ENCODE results near the gene DPYD. TPM values are rescaled to one million over a fixed set of nuclear protein-coding genes. Genes with fewer than 3 reads are reported as not detected.

Gene DPYD
- total and polyA plus RNA-seq, 4 donors: 17.7 to 99.3 (median 74.4) TPM

DNA sequence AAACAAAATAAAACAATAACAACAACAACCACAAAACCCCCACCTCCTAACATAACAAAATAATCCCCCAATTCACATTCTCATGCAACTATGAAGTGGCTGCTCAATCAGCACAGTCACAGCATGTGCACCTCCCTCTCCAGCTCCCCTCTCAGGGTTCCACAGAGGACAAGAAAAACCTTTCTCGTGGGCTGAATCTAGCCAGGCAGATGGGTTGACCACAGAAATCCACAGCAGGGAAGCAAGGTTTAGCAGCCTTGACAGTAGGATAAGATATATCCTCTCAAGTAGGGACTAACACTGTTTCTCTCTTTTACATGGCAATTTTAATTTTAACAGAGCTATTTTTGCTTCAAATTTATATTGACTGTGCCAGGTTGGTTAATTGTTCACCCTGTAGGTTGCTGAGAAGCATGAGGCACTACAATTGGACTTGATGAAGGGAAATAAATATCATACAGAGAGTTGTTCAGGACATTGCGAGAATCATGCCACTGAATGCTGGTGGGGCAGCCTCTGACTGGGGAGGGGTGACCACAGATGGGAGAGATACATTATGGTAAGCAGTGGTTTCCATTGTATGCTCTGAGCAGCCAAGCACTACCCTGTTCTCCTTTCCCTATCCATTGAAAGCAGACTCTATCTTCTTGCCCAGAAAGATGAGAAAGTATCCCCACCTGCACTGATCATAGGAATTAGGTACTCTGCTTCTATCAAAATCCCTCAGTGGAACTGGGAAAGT, 535.1 kb downstream of the DPYD start:
- WGBS, 2 donors: 92 to 93% methylated on average over 2 of the region's 2 CpGs
- H3K27ac ChIP-seq (ENCODE audit: low read depth in 1 of 2, low read length in 1 of 2): no peak overlapping the region
- TF ChIP-seq, protein P1, sequence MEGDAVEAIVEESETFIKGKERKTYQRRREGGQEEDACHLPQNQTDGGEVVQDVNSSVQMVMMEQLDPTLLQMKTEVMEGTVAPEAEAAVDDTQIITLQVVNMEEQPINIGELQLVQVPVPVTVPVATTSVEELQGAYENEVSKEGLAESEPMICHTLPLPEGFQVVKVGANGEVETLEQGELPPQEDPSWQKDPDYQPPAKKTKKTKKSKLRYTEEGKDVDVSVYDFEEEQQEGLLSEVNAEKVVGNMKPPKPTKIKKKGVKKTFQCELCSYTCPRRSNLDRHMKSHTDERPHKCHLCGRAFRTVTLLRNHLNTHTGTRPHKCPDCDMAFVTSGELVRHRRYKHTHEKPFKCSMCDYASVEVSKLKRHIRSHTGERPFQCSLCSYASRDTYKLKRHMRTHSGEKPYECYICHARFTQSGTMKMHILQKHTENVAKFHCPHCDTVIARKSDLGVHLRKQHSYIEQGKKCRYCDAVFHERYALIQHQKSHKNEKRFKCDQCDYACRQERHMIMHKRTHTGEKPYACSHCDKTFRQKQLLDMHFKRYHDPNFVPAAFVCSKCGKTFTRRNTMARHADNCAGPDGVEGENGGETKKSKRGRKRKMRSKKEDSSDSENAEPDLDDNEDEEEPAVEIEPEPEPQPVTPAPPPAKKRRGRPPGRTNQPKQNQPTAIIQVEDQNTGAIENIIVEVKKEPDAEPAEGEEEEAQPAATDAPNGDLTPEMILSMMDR (IDR thresholded peaks at IDR 0.05; ENCODE audit: control extremely low read depth, extremely low read depth): no peak
- H3K9ac ChIP-seq (ENCODE audit: insufficient read depth in 1 of 2, low read length in 2 of 2): no peak overlapping the region
- H3K4me3 ChIP-seq: no peak overlapping the region
- DNase-seq (no peak), ATAC-seq (ENCODE audit: insufficient read depth, low FRiP score) (no peak)
- no peaks in the 10 kb centered on the region for H3K4me1 ChIP-seq (ENCODE audit: control insufficient read depth in 5 of 5, insufficient read depth in 5 of 5, low read length in 5 of 5)
- H3K9me3 ChIP-seq (ENCODE audit: control insufficient read depth in 4 of 4, insufficient read depth in 3 of 4, low read length in 3 of 4): no peaks in the 10 kb centered on the region
- no peaks in the 10 kb centered on the region for H3K27me3 ChIP-seq (ENCODE audit: control insufficient read depth in 3 of 3, insufficient read depth in 3 of 3, low read length in 2 of 3)
- H3K36me3 ChIP-seq (ENCODE audit: control insufficient read depth in 4 of 4, insufficient read depth in 4 of 4, low read length in 4 of 4): peaks cover 0 to 1% (median 0%) of the 10 kb centered on the region in 4 donors

DNA sequence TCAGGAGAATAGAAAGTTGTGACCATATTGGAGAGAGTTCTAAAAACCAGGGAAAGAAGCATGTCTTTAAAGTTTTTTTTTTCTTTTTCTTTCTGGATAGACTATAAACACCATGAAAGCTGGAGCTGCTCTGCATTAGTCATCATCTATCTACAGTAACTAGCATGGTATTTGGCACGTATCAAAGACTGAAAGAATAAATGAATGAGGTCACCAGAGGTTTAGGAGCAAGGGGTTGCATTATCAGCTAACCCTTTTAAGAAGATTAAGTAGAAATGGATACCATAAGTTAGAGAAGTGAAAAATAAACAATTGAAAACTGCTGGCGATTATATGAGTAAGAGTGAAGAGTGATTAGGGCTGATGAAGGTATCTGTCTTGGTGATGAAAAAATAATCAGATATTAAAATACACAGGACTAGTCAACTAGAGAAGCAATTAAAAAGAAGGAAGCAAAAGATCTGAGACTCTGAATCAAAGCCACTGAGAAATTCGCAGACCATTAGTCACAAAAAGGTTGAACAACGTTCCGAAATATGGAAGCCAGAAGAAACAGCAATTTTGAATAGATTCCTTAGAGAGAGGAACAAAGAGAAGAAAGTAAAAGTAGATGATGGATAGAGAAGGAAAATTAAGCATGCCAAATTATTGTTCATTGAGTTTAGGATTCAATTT, 536.4 kb downstream of the DPYD start:
- TF ChIP-seq, protein P1 (IDR thresholded peaks at IDR 0.05; ENCODE audit: control extremely low read depth, extremely low read depth): no peak
- no peaks in the 10 kb centered on the region for H3K27me3 ChIP-seq (ENCODE audit: control insufficient read depth in 3 of 3, insufficient read depth in 3 of 3, low read length in 2 of 3)
- DNase-seq: no peak
- H3K27ac ChIP-seq (ENCODE audit: low read depth in 1 of 2, low read length in 1 of 2): no peak overlapping the region
- WGBS, 2 donors: 79 to 86% methylated on average over 5 of the region's 5 CpGs
- no peaks in the 10 kb centered on the region for H3K4me1 ChIP-seq (ENCODE audit: control insufficient read depth in 5 of 5, insufficient read depth in 5 of 5, low read length in 5 of 5)
- H3K9me3 ChIP-seq (ENCODE audit: control insufficient read depth in 4 of 4, insufficient read depth in 3 of 4, low read length in 3 of 4): no peaks in the 10 kb centered on the region
- peaks cover 0 to 1% (median 0%) of the 10 kb centered on the region in 4 donors for H3K36me3 ChIP-seq (ENCODE audit: control insufficient read depth in 4 of 4, insufficient read depth in 4 of 4, low read length in 4 of 4)
- no peak overlapping the region for H3K9ac ChIP-seq (ENCODE audit: insufficient read depth in 1 of 2, low read length in 2 of 2)
- H3K4me3 ChIP-seq: no peak overlapping the region
- peak; percentile 27 for ATAC-seq (ENCODE audit: insufficient read depth, low FRiP score)

DNA sequence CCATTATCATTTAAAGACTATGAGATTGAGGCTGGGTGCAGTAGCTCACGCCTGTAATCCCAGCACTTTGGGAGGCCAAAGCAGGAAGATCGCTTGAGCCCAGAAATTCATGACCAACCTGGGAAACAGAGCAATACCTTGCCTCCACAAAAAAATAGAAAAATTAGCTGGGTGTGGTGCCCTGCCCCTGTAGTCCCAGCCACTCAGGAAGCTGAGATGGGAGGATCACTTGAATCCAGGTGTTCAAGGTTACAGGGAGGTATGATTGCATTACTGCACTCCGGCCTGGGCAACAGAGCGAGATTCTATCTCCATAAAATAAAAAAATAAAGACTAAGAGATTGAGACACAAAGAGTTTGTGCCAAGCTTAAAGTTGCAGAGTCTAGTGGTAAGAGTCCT, 537.0 kb downstream of the DPYD start:
- H3K27ac ChIP-seq (ENCODE audit: low read depth in 1 of 2, low read length in 1 of 2): no peak overlapping the region
- WGBS, 2 donors: 91 to 97% methylated on average over 4 of the region's 4 CpGs
- no peaks in the 10 kb centered on the region for H3K9me3 ChIP-seq (ENCODE audit: control insufficient read depth in 4 of 4, insufficient read depth in 3 of 4, low read length in 3 of 4)
- DNase-seq (no peak), ATAC-seq (ENCODE audit: insufficient read depth, low FRiP score) (no peak)
- H3K27me3 ChIP-seq (ENCODE audit: control insufficient read depth in 3 of 3, insufficient read depth in 3 of 3, low read length in 2 of 3): no peaks in the 10 kb centered on the region
- peaks cover 0 to 1% (median 0%) of the 10 kb centered on the region in 4 donors for H3K36me3 ChIP-seq (ENCODE audit: control insufficient read depth in 4 of 4, insufficient read depth in 4 of 4, low read length in 4 of 4)
- no peaks in the 10 kb centered on the region for H3K4me1 ChIP-seq (ENCODE audit: control insufficient read depth in 5 of 5, insufficient read depth in 5 of 5, low read length in 5 of 5)
- H3K4me3 ChIP-seq: no peak overlapping the region
- no peak overlapping the region for H3K9ac ChIP-seq (ENCODE audit: insufficient read depth in 1 of 2, low read length in 2 of 2)
- TF ChIP-seq, protein P1 (IDR thresholded peaks at IDR 0.05; ENCODE audit: control extremely low read depth, extremely low read depth): no peak

Measured in lung (tissue), 12 donors.